Endodermal cell (in vitro differentiated cells): ENCODE results near the gene TBC1D1. TPM values are rescaled to one million over a fixed set of nuclear protein-coding genes. Genes with fewer than 3 reads are reported as not detected.

Experiments
- DNase-seq: peaks from one replicate; pipeline ENCODE4 v3.0.0-alpha.2; 2017
- H3K27ac ChIP-seq: 2 replicates; pipeline ENCODE4 v1.5.1; 2013; ENCODE audit warnings: mild to moderate bottlenecking, low read depth, low read length, moderate library complexity
- H3K27me3 ChIP-seq: 2 replicates; pipeline ENCODE4 v1.6.1; 2013; ENCODE audit warnings: mild to moderate bottlenecking, low read length, moderate library complexity; ENCODE audit not compliant: insufficient read depth, control insufficient read depth, poor library complexity, severe bottlenecking
- H3K36me3 ChIP-seq: 2 replicates; pipeline ENCODE4 v1.7.0; 2013; ENCODE audit warnings: mild to moderate bottlenecking, low read length, moderate library complexity; ENCODE audit not compliant: control insufficient read depth, insufficient read depth
- H3K4me1 ChIP-seq: one replicate; pipeline ENCODE4 v1.7.0; 2013; ENCODE audit warnings: low read length; ENCODE audit not compliant: control insufficient read depth, insufficient read depth
- H3K4me3 ChIP-seq: 2 replicates; pipeline ENCODE4 v1.5.1; 2013; ENCODE audit warnings: mild to moderate bottlenecking, low read length, moderate library complexity
- H3K9ac ChIP-seq: 2 replicates; pipeline ENCODE4 v1.6.1; 2013; ENCODE audit warnings: mild to moderate bottlenecking, low read length, moderate library complexity; ENCODE audit not compliant: poor library complexity, severe bottlenecking; ENCODE audit errors: extremely low read depth
- H3K9me3 ChIP-seq: 2 replicates; pipeline ENCODE4 v1.6.1; 2013; ENCODE audit warnings: mild to moderate bottlenecking, low read length, moderate library complexity; ENCODE audit not compliant: control insufficient read depth
- H3K27ac Mint-ChIP-seq: 2 replicates; pipeline ENCODE4 v1.8.0; 2020; ENCODE audit warnings: mixed read lengths
- H3K27me3 Mint-ChIP-seq: 2 replicates; pipeline ENCODE4 v1.8.0; 2021; ENCODE audit warnings: mild to moderate bottlenecking, mixed read lengths; ENCODE audit not compliant: insufficient read depth
- H3K36me3 Mint-ChIP-seq: 2 replicates; pipeline ENCODE4 v1.8.0; 2020; ENCODE audit warnings: low read depth, mixed read lengths
- H3K4me1 Mint-ChIP-seq: 2 replicates; pipeline ENCODE4 v1.8.0; 2020; ENCODE audit warnings: mixed read lengths
- H3K4me3 Mint-ChIP-seq: 2 replicates; pipeline ENCODE4 v1.8.0; 2020; ENCODE audit warnings: mild to moderate bottlenecking, moderate library complexity, mixed read lengths
- H3K9me3 Mint-ChIP-seq: 2 replicates; pipeline ENCODE4 v1.8.0; 2020; ENCODE audit warnings: mild to moderate bottlenecking, mixed read lengths
- CTCF ChIP-seq: fragments of 200-600 bp; sonication (generic); conservative IDR thresholded peaks from 2 replicates; pipeline ENCODE4 v1.5.0; 2021; ENCODE audit warnings: antibody characterized with exemption, mild to moderate bottlenecking
- WGBS, 2 experiments: methylation state at CpG; one replicate each; pipeline versions ENCODE4 v1.1.5 to v1.1.7; 2013; ENCODE audit warnings: missing lambda C conversion rate in 2 of 2, mixed read lengths in 1 of 2; ENCODE audit not compliant: insufficient coverage in 1 of 2, insufficient read length in 1 of 2; 5-methylcytosine and 5-hydroxymethylcytosine counted together
- total RNA-seq, 2 donors: library from RNA; stranded (reverse); fragmentation: NEBNext Ultra II Directional in 1 of 2; extraction: Animal tissue kit (Norgen Biotek cat#: 25700) in 1 of 2; gene quantifications; 2 replicates in 1 of 2; 3 replicates in 1 of 2; pipeline ENCODE4 v1.2.1, GENCODE V29; 2021

TBC1D1 gene
- total RNA-seq, 2 donors from 2014 or later: 110 to 122 TPM

DNA sequence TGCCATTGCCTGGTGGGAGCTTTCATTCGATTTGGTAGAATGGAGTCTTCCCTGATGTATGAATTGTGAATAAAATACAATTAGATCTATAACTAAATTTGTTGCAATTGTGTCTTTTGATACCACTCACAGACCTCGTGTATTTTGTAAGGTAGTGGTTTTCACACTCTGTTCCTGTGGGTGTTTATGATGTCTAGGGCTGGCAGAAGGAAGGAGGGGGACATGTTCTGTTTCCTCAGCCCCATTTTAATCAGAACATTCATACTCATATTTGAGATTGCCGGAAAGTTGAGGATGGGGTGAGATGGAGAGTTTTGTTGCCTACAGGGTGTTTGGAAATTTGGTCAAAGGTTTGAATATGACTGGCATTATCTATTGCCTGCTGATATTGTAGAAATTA is 112.2 kb downstream of the TBC1D1 start:
- Histone ChIP-seq H3K4me1 (peaks cover 3% of the 10 kb centered on the region), H3K4me3 (no peak overlapping the region), H3K27me3 (no peaks in the 10 kb centered on the region), H3K36me3 (no peaks in the 10 kb centered on the region), H3K9ac (no peak overlapping the region), H3K9me3 (no peaks in the 10 kb centered on the region), H3K27ac (no peak overlapping the region)
- peak overlapping the region; percentile 83 for H3K27ac Mint-ChIP-seq
- H3K4me1 Mint-ChIP-seq: peaks cover 64% of the 10 kb centered on the region
- DNase-seq: no peak
- no peaks in the 10 kb centered on the region for H3K9me3 Mint-ChIP-seq
- H3K27me3 Mint-ChIP-seq: no peaks in the 10 kb centered on the region
- H3K36me3 Mint-ChIP-seq: no peaks in the 10 kb centered on the region
- H3K4me3 Mint-ChIP-seq: no peak overlapping the region
- 85% methylated on average over 3 of the region's 3 CpGs; no CpG with 5 or more reads in 1 of the 2 experiments for WGBS, 2 experiments
- TF ChIP-seq CTCF: no peak

DNA sequence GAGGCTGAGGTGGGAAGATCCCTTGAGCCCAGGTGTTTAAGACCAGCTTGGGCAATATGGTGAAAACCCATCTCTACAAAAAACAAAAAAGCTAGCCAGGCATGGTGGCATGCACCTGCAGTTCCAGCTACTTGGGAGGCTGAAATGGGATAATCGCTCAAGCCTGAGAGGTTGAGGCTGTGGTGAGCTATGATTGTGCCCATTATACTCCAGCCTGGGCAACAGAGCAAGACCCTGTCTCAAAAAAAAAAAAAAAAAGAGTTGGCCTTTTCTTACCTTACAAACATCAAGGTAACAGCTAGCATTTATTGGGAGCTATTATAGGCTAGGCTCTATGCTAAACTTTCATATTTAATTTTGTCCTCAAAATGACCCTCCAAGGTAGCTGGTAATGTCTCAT is 112.7 kb downstream of the TBC1D1 start:
- Histone ChIP-seq H3K27ac (no peak overlapping the region), H3K36me3 (no peaks in the 10 kb centered on the region), H3K9ac (no peak overlapping the region), H3K27me3 (no peaks in the 10 kb centered on the region), H3K4me1 (peaks cover 8% of the 10 kb centered on the region), H3K9me3 (no peaks in the 10 kb centered on the region), H3K4me3 (no peak overlapping the region)
- Mint-ChIP-seq H3K4me1 (peaks cover 64% of the 10 kb centered on the region), H3K36me3 (no peaks in the 10 kb centered on the region), H3K9me3 (no peaks in the 10 kb centered on the region), H3K4me3 (no peak overlapping the region), H3K27ac (no peak overlapping the region), H3K27me3 (no peaks in the 10 kb centered on the region)
- no peak for TF ChIP-seq CTCF
- DNase-seq: no peak
- WGBS, 2 experiments: 97 to 100% methylated on average over 1 of the region's 1 CpG

DNA sequence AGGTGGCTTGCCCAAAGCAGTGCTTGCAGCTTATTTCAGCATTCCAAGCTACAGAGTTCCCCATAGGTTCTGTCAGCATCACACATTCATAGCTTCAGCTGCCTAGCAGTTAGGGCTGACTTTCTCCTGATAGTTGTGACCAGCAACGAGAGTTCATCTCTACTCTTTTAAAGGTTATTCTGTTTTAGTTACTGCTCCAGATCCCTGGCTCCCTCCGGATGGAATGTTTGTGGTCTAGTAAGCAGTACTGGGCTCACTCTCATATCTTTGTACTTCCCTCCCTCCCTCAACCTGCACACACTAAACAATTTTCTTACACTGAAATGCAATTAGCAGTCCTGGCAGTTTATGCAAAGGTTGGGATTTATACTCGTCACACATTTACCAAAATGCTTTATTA is 113.2 kb downstream of the TBC1D1 start:
- H3K27me3 ChIP-seq: no peaks in the 10 kb centered on the region
- no peak overlapping the region for H3K4me3 ChIP-seq
- 86% methylated on average over 3 of the region's 3 CpGs; no CpG with 5 or more reads in 1 of the 2 experiments for WGBS, 2 experiments
- no peak for TF ChIP-seq CTCF
- no peaks in the 10 kb centered on the region for H3K36me3 ChIP-seq
- H3K27me3 Mint-ChIP-seq: no peaks in the 10 kb centered on the region
- no peak overlapping the region for H3K27ac ChIP-seq
- peaks cover 65% of the 10 kb centered on the region for H3K4me1 Mint-ChIP-seq
- no peak overlapping the region for H3K4me3 Mint-ChIP-seq
- H3K27ac Mint-ChIP-seq: no peak overlapping the region
- no peaks in the 10 kb centered on the region for H3K36me3 Mint-ChIP-seq
- DNase-seq: no peak
- H3K9ac ChIP-seq: no peak overlapping the region
- H3K4me1 ChIP-seq: peaks cover 10% of the 10 kb centered on the region
- H3K9me3 ChIP-seq: no peaks in the 10 kb centered on the region
- H3K9me3 Mint-ChIP-seq: no peaks in the 10 kb centered on the region
